Germinal center (tissue), 1 donor: Measurements from ENCODE around the gene LRP1-AS.

Experiments
- DNase-seq: peaks from one replicate; pipeline ENCODE4 v3.0.0; 2012; ENCODE audit warnings: mixed read lengths, low spot score

Gene LRP1-AS

GRCh38 chr12:57160040-57160439 lies 12.6 kb upstream of the LRP1-AS start:
- no peak for DNase-seq

- DNase-seq: no peak
Observed at GRCh38 chr12:57159311-57159710, 11.9 kb upstream of the LRP1-AS start.

GRCh38 chr12:57158665-57159064 lies 11.2 kb upstream of the LRP1-AS start:
- no peak for DNase-seq

GRCh38 chr12:57158186-57158585 lies 10.8 kb upstream of the LRP1-AS start:
- no peak for DNase-seq

GRCh38 chr12:57157588-57158173 lies 10.3 kb upstream of the LRP1-AS start:
- no peak for DNase-seq

GRCh38 chr12:57156701-57157403 lies 9.4 kb upstream of the LRP1-AS start:
- DNase-seq: no peak

- no peak for DNase-seq
Observed at GRCh38 chr12:57154804-57155434, 7.5 kb upstream of the LRP1-AS start.

GRCh38 chr12:57154076-57154475 lies 6.7 kb upstream of the LRP1-AS start:
- DNase-seq: no peak

- DNase-seq: no peak
Observed at GRCh38 chr12:57153415-57153997, 6.1 kb upstream of the LRP1-AS start.

GRCh38 chr12:57152639-57153038 lies 5.2 kb upstream of the LRP1-AS start:
- no peak for DNase-seq

GRCh38 chr12:57151741-57152630 lies 4.6 kb upstream of the LRP1-AS start:
- no peak for DNase-seq

- DNase-seq: no peak
Observed at GRCh38 chr12:57150400-57151000, 3.1 kb upstream of the LRP1-AS start.

GRCh38 chr12:57149245-57149900 lies 2.0 kb upstream of the LRP1-AS start:
- no peak for DNase-seq

GRCh38 chr12:57148469-57149244 lies 1.2 kb upstream of the LRP1-AS start:
- no peak for DNase-seq

- no peak for DNase-seq
Observed at GRCh38 chr12:57146092-57146491, 1.3 kb downstream of the LRP1-AS start.

- no peak for DNase-seq
Observed at GRCh38 chr12:57145460-57146059, 1.9 kb downstream of the LRP1-AS start.

GRCh38 chr12:57143454-57143853 lies 4.0 kb downstream of the LRP1-AS start:
- no peak for DNase-seq

- no peak for DNase-seq
Observed at GRCh38 chr12:57142727-57143126, 4.7 kb downstream of the LRP1-AS start.

- DNase-seq: no peak
Observed at GRCh38 chr12:57142121-57142520, 5.3 kb downstream of the LRP1-AS start.

GRCh38 chr12:57141249-57141648 lies 6.2 kb downstream of the LRP1-AS start:
- no peak for DNase-seq
